ENCODE data around the gene KDM5B. TPM values are rescaled to one million over a fixed set of nuclear protein-coding genes. Genes with fewer than 3 reads are reported as not detected.
A peak's percentile ranks its signal among the peaks of the same experiment; 100 is the strongest.

The KDM5B gene
- total RNA-seq, 1 experiment from 2014 or later, result 44.6 TPM

- TF ChIP-seq CTCF (IDR thresholded peaks at IDR 0.05 in 2 of 3, conservative IDR thresholded peaks at IDR 0.05 in 1 of 3; ENCODE audit: borderline replicate concordance in 1 of 3, insufficient read depth in 1 of 3, low read depth in 2 of 3, low read length in 2 of 3) (no peak), TCF7L2 (IDR thresholded peaks at IDR 0.05; ENCODE audit: borderline replicate concordance, extremely low read depth, insufficient read depth, insufficient read length) (no peak)
These were observed 46.6 kb upstream of the KDM5B start (continued) for GRCh38 chr1:202854787-202855186.

GRCh38 chr1:202852163-202852904 lies 44.1 kb upstream of the KDM5B start:
- Histone ChIP-seq H3K36me3 (ENCODE audit: control insufficient read depth in 1 of 2, insufficient read depth in 2 of 2, low read length in 2 of 2) (no peaks in the 10 kb centered on the region), H3K27ac (ENCODE audit: low read depth, low read length) (no peak overlapping the region), H4K20me1 (ENCODE audit: insufficient read depth) (no peaks in the 10 kb centered on the region), H2AFZ (ENCODE audit: low read depth, low read length, poor library complexity, severe bottlenecking) (peak overlapping the region; percentile 96), H3K9ac (ENCODE audit: low read length) (no peak overlapping the region), H3K9me3 (ENCODE audit: control insufficient read depth in 1 of 2, insufficient read depth in 1 of 2, low read depth in 1 of 2, low read length in 2 of 2) (no peaks in the 10 kb centered on the region), H3K4me2 (ENCODE audit: low read length) (peak overlapping the region; percentile 20; the same call in 1 of the 2 replicates), H3K4me1 (ENCODE audit: control insufficient read depth in 1 of 2, insufficient read depth in 2 of 2, low read length in 2 of 2) (peaks cover 0 to 4% of the 10 kb centered on the region in 2 experiments; a peak in 2 of 4 replicates), H3K4me3 (replicated peaks in 1 of 2; ENCODE audit: low read depth in 1 of 2, low read length in 2 of 2) (no peak overlapping the region), H3K9me2 (ENCODE audit: insufficient read depth) (no peaks in the 10 kb centered on the region), H3K27me3 (ENCODE audit: insufficient read depth, low read length) (no peaks in the 10 kb centered on the region), H3K79me2 (ENCODE audit: insufficient read depth, low read length) (no peaks in the 10 kb centered on the region)
- TF ChIP-seq MAX (IDR thresholded peaks at IDR 0.05) (peak; percentile 38; the same call in 1 of the 2 replicates), RAD21 (IDR thresholded peaks at IDR 0.05; ENCODE audit: low read depth) (peak; percentile 83), CBX3 (IDR thresholded peaks at IDR 0.05; ENCODE audit: low read depth) (no peak; the same call in 1 of the 2 replicates), CTCF (IDR thresholded peaks at IDR 0.05 in 2 of 3, conservative IDR thresholded peaks at IDR 0.05 in 1 of 3; ENCODE audit: borderline replicate concordance in 1 of 3, insufficient read depth in 1 of 3, low read depth in 2 of 3, low read length in 2 of 3) (peak; percentile 74 to 86 (median 84)), YY1 (IDR thresholded peaks at IDR 0.05; ENCODE audit: extremely low read depth, insufficient replicate concordance, low read depth, low read length) (peak; percentile 94), JUND (IDR thresholded peaks at IDR 0.05) (no peak)
- ChIA-PET POLR2A (no interaction called here), CTCF (interaction anchor here (1.6 kb wide), 1 partner anchor 9 kb away, joined by 7 read pairs; no protein-coding TSS in a partner anchor), RAD21 (ENCODE audit: low non-redundant PET in 1 of 2, low total read pairs in 2 of 2, uncharacterized antibody in 2 of 2, unreplicated experiment in 2 of 2) (no interaction called here)
- BruUV-seq (replicated peaks), result no TSS peak
- peak; percentile 70 for DNase-seq (ENCODE audit: low read depth, low spot score)
- peak; percentile 99 for ATAC-seq
- intact Hi-C loops (cut with micrococcal nuclease), result loop anchor here (5.0 kb wide), 2 partner anchors 40 to 100 kb away; partner anchors contain the start of gene PCAT6

Measured in HCT116 (cell line).